ENCODE measurements around the gene GRIN3A.

Gene GRIN3A

DNA sequence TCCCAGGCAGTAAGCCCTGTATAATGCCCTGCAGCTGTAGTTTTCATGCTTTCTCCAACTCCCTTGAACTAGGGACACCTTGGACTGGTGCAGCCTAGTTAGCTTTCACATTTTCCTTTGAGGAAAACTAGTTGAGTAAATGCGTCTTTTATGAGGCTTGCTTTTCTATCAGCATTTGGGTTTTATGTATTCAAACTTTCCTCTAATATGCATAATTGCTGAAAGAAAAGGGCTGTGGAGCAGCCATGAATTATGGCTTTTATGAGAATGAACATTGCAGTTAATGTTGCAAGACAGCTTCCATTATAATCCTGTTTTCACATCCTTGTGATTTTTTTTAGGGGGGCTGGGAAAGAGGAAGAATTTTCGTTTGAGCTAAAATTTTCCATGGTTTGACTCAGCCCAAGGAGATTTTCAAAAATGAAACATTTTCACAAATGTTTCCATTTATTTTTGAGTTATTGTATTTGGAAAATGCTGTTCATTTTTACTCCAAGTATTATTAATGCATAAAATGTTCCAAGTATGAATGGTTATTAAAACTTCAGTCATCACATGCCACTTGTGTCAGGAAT is 85.8 kb downstream of the GRIN3A start:
- Histone ChIP-seq H3K27me3 (ENCODE audit: insufficient read depth, insufficient read length) (no peaks in the 10 kb centered on the region), H3K4me3 (ENCODE audit: insufficient read length, low read depth) (no peak overlapping the region)

DNA sequence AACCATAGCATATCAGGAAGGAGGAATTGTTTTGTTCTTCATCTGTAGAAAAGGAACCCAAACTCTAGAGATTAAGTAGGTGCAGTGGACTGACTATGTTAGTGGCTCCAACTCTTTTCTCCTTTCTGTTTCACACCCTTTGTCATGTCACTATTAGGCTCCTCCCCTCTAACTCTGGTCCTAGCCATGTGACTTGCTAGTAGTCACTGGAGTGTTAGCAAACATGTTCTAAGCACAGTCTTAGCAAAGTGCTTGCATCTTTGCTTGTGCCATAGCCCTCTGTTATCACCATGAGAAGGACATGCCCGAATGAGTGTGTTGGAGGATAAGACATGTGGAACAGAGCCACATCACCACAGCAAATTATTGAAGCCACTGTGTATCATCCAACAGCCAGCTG is 88.3 kb downstream of the GRIN3A start:
- no peaks in the 10 kb centered on the region for H3K4me1 ChIP-seq (ENCODE audit: insufficient read depth, insufficient read length)
- no peak overlapping the region for H3K4me3 ChIP-seq (ENCODE audit: insufficient read length, low read depth)
- no peak for TF ChIP-seq SUZ12 (IDR thresholded peaks at IDR 0.05; ENCODE audit: extremely low read depth, insufficient read depth, insufficient read length)
- no peak for TF ChIP-seq ZNF274 (IDR thresholded peaks at IDR 0.05; ENCODE audit: low read depth, low read length)
- no peak for TF ChIP-seq YY1 (IDR thresholded peaks at IDR 0.05; ENCODE audit: insufficient read depth, insufficient read length)
- no peak overlapping the region for H3K9ac ChIP-seq (ENCODE audit: insufficient read length, low read depth)
- no peaks in the 10 kb centered on the region for H3K9me3 ChIP-seq (ENCODE audit: insufficient read depth, low read length)
- no peaks in the 10 kb centered on the region for H3K36me3 ChIP-seq (ENCODE audit: insufficient read depth, insufficient read length, low read length)
- H3K27me3 ChIP-seq (ENCODE audit: insufficient read depth, insufficient read length): no peaks in the 10 kb centered on the region
- no peak for DNase-seq (ENCODE audit: low read depth, low spot score)

More for the DNA sequence above, 85.8 kb downstream of the GRIN3A start:
- no peaks in the 10 kb centered on the region for H3K36me3 ChIP-seq (ENCODE audit: insufficient read depth, insufficient read length, low read length)
- no peak for TF ChIP-seq YY1 (IDR thresholded peaks at IDR 0.05; ENCODE audit: insufficient read depth, insufficient read length)
- TF ChIP-seq ZNF274 (IDR thresholded peaks at IDR 0.05; ENCODE audit: low read depth, low read length): no peak
- TF ChIP-seq SUZ12 (IDR thresholded peaks at IDR 0.05; ENCODE audit: extremely low read depth, insufficient read depth, insufficient read length): no peak
- no peak for DNase-seq (ENCODE audit: low read depth, low spot score)
- H3K4me1 ChIP-seq (ENCODE audit: insufficient read depth, insufficient read length): no peaks in the 10 kb centered on the region
- no peaks in the 10 kb centered on the region for H3K9me3 ChIP-seq (ENCODE audit: insufficient read depth, low read length)
- no peak overlapping the region for H3K9ac ChIP-seq (ENCODE audit: insufficient read length, low read depth)

DNA sequence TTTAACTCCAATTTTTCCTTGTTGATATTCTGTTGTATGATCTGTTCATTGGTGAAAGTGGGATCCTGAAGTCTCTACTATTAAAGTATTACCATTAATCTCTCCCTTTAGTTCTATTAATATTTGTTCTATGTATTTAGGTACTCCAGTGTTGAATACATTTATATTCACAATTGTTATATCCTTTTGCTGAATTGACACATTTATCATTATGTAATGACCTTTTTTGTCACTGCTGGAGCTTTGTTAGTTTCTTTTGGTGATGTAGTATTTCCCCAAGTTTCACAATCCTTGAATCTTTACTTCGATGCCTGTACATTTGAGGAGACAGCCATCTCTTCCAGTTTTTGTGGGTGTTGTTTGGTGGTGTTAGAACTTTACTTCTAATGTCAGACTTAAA is 90.0 kb downstream of the GRIN3A start:
- DNase-seq (ENCODE audit: low read depth, low spot score): no peak
- H3K9ac ChIP-seq (ENCODE audit: insufficient read length, low read depth): no peak overlapping the region
- H3K4me3 ChIP-seq (ENCODE audit: insufficient read length, low read depth): no peak overlapping the region
- no peaks in the 10 kb centered on the region for H3K36me3 ChIP-seq (ENCODE audit: insufficient read depth, insufficient read length, low read length)
- no peaks in the 10 kb centered on the region for H3K9me3 ChIP-seq (ENCODE audit: insufficient read depth, low read length)
- H3K27me3 ChIP-seq (ENCODE audit: insufficient read depth, insufficient read length): no peaks in the 10 kb centered on the region
- H3K4me1 ChIP-seq (ENCODE audit: insufficient read depth, insufficient read length): no peaks in the 10 kb centered on the region
- TF ChIP-seq SUZ12 (IDR thresholded peaks at IDR 0.05; ENCODE audit: extremely low read depth, insufficient read depth, insufficient read length): no peak
- TF ChIP-seq YY1 (IDR thresholded peaks at IDR 0.05; ENCODE audit: insufficient read depth, insufficient read length): no peak
- TF ChIP-seq ZNF274 (IDR thresholded peaks at IDR 0.05; ENCODE audit: low read depth, low read length): no peak

DNA sequence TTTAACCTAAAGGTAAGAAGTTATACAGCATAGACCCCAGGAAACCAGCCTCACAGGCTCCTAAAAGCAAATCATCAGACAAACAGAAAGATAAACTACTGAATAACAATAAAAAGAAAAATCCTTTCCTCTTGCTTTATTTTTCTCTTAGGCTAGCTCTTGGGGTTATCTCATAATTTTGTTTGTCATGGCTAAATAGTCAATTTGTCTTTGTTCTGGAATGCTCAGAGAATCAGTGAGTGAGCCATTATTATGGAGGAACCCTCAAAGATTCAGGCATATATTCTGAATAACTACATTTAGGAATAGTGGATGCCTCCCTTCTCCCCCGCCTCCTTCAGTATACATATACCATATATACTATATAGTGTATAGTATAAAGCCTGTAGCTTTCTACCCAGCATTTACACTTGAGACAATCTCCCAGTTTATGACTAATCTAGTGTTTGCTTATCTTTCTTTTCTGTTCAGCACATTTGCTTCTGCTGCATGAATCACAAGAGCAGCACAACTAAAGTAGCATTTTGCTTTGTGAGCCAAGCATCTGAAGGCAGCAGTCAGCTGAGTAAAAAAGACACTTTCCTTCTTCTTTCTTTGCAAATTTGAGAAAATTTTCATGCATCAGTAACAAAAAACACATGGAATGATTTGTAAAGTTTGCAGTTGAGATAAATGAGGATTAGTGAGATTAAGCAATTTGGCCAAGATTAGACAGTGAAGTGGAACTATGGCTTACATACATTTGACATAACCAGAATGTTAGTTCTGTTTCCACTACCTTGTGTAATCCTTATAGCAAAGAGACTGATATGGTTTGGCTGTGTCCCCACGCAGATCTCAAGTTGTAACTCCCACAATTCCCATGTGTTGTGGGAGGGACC is 98.4 kb downstream of the GRIN3A start:
- no peak for DNase-seq (ENCODE audit: low read depth, low spot score)
- Histone ChIP-seq H3K9ac (ENCODE audit: insufficient read length, low read depth) (no peak overlapping the region), H3K4me1 (ENCODE audit: insufficient read depth, insufficient read length) (no peaks in the 10 kb centered on the region), H3K4me3 (ENCODE audit: insufficient read length, low read depth) (no peak overlapping the region), H3K9me3 (ENCODE audit: insufficient read depth, low read length) (no peaks in the 10 kb centered on the region), H3K27me3 (ENCODE audit: insufficient read depth, insufficient read length) (no peaks in the 10 kb centered on the region), H3K36me3 (ENCODE audit: insufficient read depth, insufficient read length, low read length) (no peaks in the 10 kb centered on the region)
- TF ChIP-seq ZNF274 (IDR thresholded peaks at IDR 0.05; ENCODE audit: low read depth, low read length): no peak
- TF ChIP-seq SUZ12 (IDR thresholded peaks at IDR 0.05; ENCODE audit: extremely low read depth, insufficient read depth, insufficient read length): no peak
- TF ChIP-seq YY1 (IDR thresholded peaks at IDR 0.05; ENCODE audit: insufficient read depth, insufficient read length): no peak

DNA sequence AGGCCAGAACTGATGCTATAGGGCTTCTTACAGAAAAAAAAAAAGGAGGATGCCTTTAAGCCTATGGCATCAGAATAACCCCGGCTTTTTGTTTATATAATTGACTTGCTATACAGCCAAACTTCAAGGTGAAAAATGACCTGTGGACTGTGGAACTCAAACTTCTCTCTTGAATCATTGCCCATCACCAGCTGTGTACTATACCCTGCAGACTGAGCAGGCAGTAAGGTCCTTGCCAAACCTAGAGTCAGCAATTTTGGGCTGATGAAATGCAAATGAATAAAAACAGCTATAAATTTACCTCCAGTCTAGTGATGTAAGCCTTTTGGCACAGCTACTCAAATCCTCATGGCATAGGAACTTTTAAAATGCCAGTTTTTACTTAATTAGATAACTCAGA is 99.1 kb downstream of the GRIN3A start:
- Histone ChIP-seq H3K27me3 (ENCODE audit: insufficient read depth, insufficient read length) (no peaks in the 10 kb centered on the region), H3K36me3 (ENCODE audit: insufficient read depth, insufficient read length, low read length) (no peaks in the 10 kb centered on the region), H3K9ac (ENCODE audit: insufficient read length, low read depth) (no peak overlapping the region), H3K4me1 (ENCODE audit: insufficient read depth, insufficient read length) (no peaks in the 10 kb centered on the region), H3K9me3 (ENCODE audit: insufficient read depth, low read length) (no peaks in the 10 kb centered on the region), H3K4me3 (ENCODE audit: insufficient read length, low read depth) (no peak overlapping the region)
- no peak for TF ChIP-seq YY1 (IDR thresholded peaks at IDR 0.05; ENCODE audit: insufficient read depth, insufficient read length)
- no peak for TF ChIP-seq ZNF274 (IDR thresholded peaks at IDR 0.05; ENCODE audit: low read depth, low read length)
- TF ChIP-seq SUZ12 (IDR thresholded peaks at IDR 0.05; ENCODE audit: extremely low read depth, insufficient read depth, insufficient read length): no peak
- DNase-seq (ENCODE audit: low read depth, low spot score): no peak

DNA sequence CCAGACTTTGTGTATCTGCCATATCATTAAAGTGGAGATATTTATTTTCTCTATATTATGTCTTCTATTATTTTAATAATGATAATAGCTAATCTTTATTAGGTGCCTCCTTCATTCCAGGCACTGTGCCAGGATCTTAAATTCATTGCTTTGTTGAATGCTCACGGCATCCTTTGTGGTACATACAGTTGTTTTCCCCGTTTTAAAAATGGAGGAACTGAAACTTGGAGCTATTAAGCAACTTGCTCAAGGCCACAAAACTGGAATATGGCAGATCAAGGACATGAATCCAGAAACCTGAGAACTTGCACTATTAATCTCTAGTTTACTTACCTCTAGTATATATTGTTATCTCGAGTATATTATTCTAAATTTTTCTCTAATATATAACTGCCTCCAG is 102.2 kb downstream of the GRIN3A start:
- Histone ChIP-seq H3K4me3 (ENCODE audit: insufficient read length, low read depth) (no peak overlapping the region), H3K27me3 (ENCODE audit: insufficient read depth, insufficient read length) (no peaks in the 10 kb centered on the region), H3K9ac (ENCODE audit: insufficient read length, low read depth) (no peak overlapping the region), H3K4me1 (ENCODE audit: insufficient read depth, insufficient read length) (no peaks in the 10 kb centered on the region), H3K9me3 (ENCODE audit: insufficient read depth, low read length) (no peaks in the 10 kb centered on the region), H3K36me3 (ENCODE audit: insufficient read depth, insufficient read length, low read length) (no peaks in the 10 kb centered on the region)
- TF ChIP-seq ZNF274 (IDR thresholded peaks at IDR 0.05; ENCODE audit: low read depth, low read length): no peak
- no peak for TF ChIP-seq SUZ12 (IDR thresholded peaks at IDR 0.05; ENCODE audit: extremely low read depth, insufficient read depth, insufficient read length)
- TF ChIP-seq YY1 (IDR thresholded peaks at IDR 0.05; ENCODE audit: insufficient read depth, insufficient read length): no peak
- no peak for DNase-seq (ENCODE audit: low read depth, low spot score)

DNA sequence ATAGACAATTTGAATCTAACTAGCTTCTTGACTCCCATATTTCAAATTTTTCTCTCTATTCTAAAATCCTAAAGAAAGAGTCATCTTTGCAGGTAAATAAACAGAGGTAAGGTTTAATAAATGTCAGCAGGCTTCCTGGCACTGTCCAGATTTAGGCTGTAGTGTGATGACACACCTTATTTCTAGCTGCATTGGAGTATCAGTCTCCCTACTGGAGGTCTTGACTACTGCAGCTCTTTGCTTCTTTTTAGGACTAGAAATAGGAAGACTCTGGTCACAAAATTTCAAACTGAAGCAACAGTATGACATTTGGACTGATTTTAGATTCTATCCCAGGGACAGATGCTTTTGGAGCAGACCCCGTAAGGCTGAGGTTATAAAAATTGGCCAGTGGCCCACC is 103.0 kb downstream of the GRIN3A start:
- H3K4me3 ChIP-seq (ENCODE audit: insufficient read length, low read depth): no peak overlapping the region
- no peaks in the 10 kb centered on the region for H3K9me3 ChIP-seq (ENCODE audit: insufficient read depth, low read length)
- H3K9ac ChIP-seq (ENCODE audit: insufficient read length, low read depth): no peak overlapping the region
- H3K27me3 ChIP-seq (ENCODE audit: insufficient read depth, insufficient read length): no peaks in the 10 kb centered on the region
- no peak for DNase-seq (ENCODE audit: low read depth, low spot score)
- no peaks in the 10 kb centered on the region for H3K36me3 ChIP-seq (ENCODE audit: insufficient read depth, insufficient read length, low read length)
- no peaks in the 10 kb centered on the region for H3K4me1 ChIP-seq (ENCODE audit: insufficient read depth, insufficient read length)
- no peak for TF ChIP-seq ZNF274 (IDR thresholded peaks at IDR 0.05; ENCODE audit: low read depth, low read length)

Measured in NT2/D1 (cell line).